Left ventricle myocardium inferior (tissue), 1 donor: ENCODE measurements around the gene NDUFAB1. TPM values are rescaled to one million over a fixed set of nuclear protein-coding genes. Genes with fewer than 3 reads are reported as not detected.

ENCODE experiments used
- DNase-seq: peaks from one replicate; pipeline ENCODE4 v3.0.0-alpha.2; 2020
- H3K27ac ChIP-seq: fragments of 200-600 bp; replicated peaks from 2 replicates; pipeline ENCODE4 v1.8.0; 2021
- H3K27me3 ChIP-seq: fragments of 200-600 bp; 2 replicates; pipeline ENCODE4 v1.8.0; 2021; ENCODE audit warnings: low read depth
- H3K36me3 ChIP-seq: fragments of 200-600 bp; 2 replicates; pipeline ENCODE4 v1.8.0; 2021
- H3K4me1 ChIP-seq: fragments of 200-600 bp; 2 replicates; pipeline ENCODE4 v1.8.0; 2021
- H3K4me3 ChIP-seq: fragments of 200-600 bp; 2 replicates; pipeline ENCODE4 v1.8.0; 2021; ENCODE audit warnings: mild to moderate bottlenecking, moderate library complexity
- H3K9me3 ChIP-seq: fragments of 200-600 bp; replicated peaks from 2 replicates; pipeline ENCODE4 v1.8.0; 2021
- CTCF ChIP-seq: fragments of 200-600 bp; IDR thresholded peaks from 2 replicates; pipeline ENCODE4 v1.8.0; 2021; ENCODE audit warnings: antibody characterized with exemption, mild to moderate bottlenecking, borderline replicate concordance
- intact Hi-C: fragments of 100-400 bp; cut with micrococcal nuclease; formaldehyde crosslinking; loops from one replicate; pipeline ENCODE4 v1.11.0; 2022
- total RNA-seq: library from RNA; stranded (reverse); fragmentation: NEBNext Ultra II Directional; extraction: Animal tissue kit (Norgen Biotek cat#: 25700); gene quantifications from one replicate; pipeline ENCODE4 v1.2.1, GENCODE V29; 2021
- donor health status: DM: no; HTN: yes; CAD: no; lungs with severe emphysema.

NDUFAB1 gene
- total RNA-seq, 1 donor from 2014 or later = 464 TPM

GRCh38 chr16:23609929-23610328 lies 13.8 kb upstream of the NDUFAB1 start:
- intact Hi-C loops = no loop called here
- DNase-seq = no peak
- Histone ChIP-seq H3K4me3 (no peak overlapping the region), H3K27me3 (no peaks in the 10 kb centered on the region), H3K4me1 (no peaks in the 10 kb centered on the region), H3K27ac (no peak overlapping the region), H3K9me3 (no peaks in the 10 kb centered on the region), H3K36me3 (peaks cover 75% of the 10 kb centered on the region)
- no peak for TF ChIP-seq CTCF

GRCh38 chr16:23608194-23608593 lies 12.1 kb upstream of the NDUFAB1 start:
- intact Hi-C loops = no loop called here
- Histone ChIP-seq H3K9me3 (no peaks in the 10 kb centered on the region), H3K27me3 (no peaks in the 10 kb centered on the region), H3K36me3 (peaks cover 83% of the 10 kb centered on the region), H3K4me1 (peaks cover 2% of the 10 kb centered on the region), H3K27ac (no peak overlapping the region), H3K4me3 (no peak overlapping the region)
- DNase-seq = no peak
- TF ChIP-seq CTCF = no peak

- no peak for DNase-seq
- Histone ChIP-seq H3K4me1 (peaks cover 2% of the 10 kb centered on the region), H3K4me3 (no peak overlapping the region), H3K27me3 (no peaks in the 10 kb centered on the region), H3K9me3 (no peaks in the 10 kb centered on the region), H3K27ac (no peak overlapping the region), H3K36me3 (peaks cover 84% of the 10 kb centered on the region)
- TF ChIP-seq CTCF = no peak
- intact Hi-C loops = no loop called here
These were observed 11.6 kb upstream of the NDUFAB1 start for GRCh38 chr16:23607726-23608125.

- no peaks in the 10 kb centered on the region for H3K27me3 ChIP-seq
- DNase-seq = peak; percentile 19
- intact Hi-C loops = no loop called here
- H3K4me3 ChIP-seq = peak overlapping the region; percentile 96
- no peaks in the 10 kb centered on the region for H3K9me3 ChIP-seq
- H3K36me3 ChIP-seq = peaks cover 35% of the 10 kb centered on the region
- peaks cover 39% of the 10 kb centered on the region for H3K4me1 ChIP-seq
- peak; percentile 53 for TF ChIP-seq CTCF
- peak overlapping the region; percentile 95 for H3K27ac ChIP-seq
These were observed 1.1 kb upstream of the NDUFAB1 start for GRCh38 chr16:23597003-23597756.

GRCh38 chr16:23595246-23595950 lies 718 bp downstream of the NDUFAB1 start:
- H3K27me3 ChIP-seq = no peaks in the 10 kb centered on the region
- H3K9me3 ChIP-seq = no peaks in the 10 kb centered on the region
- no peak for DNase-seq
- H3K27ac ChIP-seq = peak overlapping the region; percentile 95
- intact Hi-C loops = no loop called here
- TF ChIP-seq CTCF = no peak
- H3K4me1 ChIP-seq = peaks cover 57% of the 10 kb centered on the region
- peak overlapping the region; percentile 96 for H3K4me3 ChIP-seq
- peaks cover 38% of the 10 kb centered on the region for H3K36me3 ChIP-seq
